ENCODE data around the gene IRAK1.

Gene IRAK1

GRCh38 chrX:154033848-154034247 lies 14.1 kb upstream of the IRAK1 start:
- no peak for TF ChIP-seq CTCF (IDR thresholded peaks at IDR 0.05; ENCODE audit: low read depth, low read length, missing control alignments)
- DNase-seq (ENCODE audit: low read depth), result no peak
- no peak overlapping the region for H3K4me3 ChIP-seq (ENCODE audit: low read depth, low read length)

GRCh38 chrX:154032653-154033052 lies 13.0 kb upstream of the IRAK1 start:
- TF ChIP-seq CTCF (IDR thresholded peaks at IDR 0.05; ENCODE audit: low read depth, low read length, missing control alignments), result no peak
- no peak for DNase-seq (ENCODE audit: low read depth)

DNA sequence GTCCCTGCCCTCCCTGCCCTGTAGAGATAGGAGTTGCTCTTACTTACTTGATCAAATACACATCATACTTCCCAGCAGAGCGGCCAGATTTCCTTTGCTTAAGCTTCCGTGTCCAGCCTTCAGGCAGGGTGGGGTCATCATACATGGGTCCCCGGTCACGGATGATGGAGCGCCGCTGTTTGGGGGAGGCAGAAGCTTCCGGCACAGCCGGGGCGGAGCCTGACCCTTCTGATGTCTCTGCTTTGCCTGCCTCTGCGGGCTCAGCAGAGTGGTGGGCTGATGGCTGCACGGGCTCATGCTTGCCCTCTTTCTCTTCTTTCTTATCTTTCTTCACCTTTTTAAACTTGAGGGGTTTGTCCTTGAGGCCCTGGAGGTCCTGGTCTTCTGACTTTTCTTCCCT lies 12.5 kb upstream of the IRAK1 start:
- H3K4me3 ChIP-seq (ENCODE audit: low read depth, low read length), result no peak overlapping the region
- no peak for TF ChIP-seq CTCF (IDR thresholded peaks at IDR 0.05; ENCODE audit: low read depth, low read length, missing control alignments)
- no peak for DNase-seq (ENCODE audit: low read depth)

More at GRCh38 chrX:154032653-154033052, 13.0 kb upstream of the IRAK1 start:
- H3K4me3 ChIP-seq (ENCODE audit: low read depth, low read length), result no peak overlapping the region

DNA sequence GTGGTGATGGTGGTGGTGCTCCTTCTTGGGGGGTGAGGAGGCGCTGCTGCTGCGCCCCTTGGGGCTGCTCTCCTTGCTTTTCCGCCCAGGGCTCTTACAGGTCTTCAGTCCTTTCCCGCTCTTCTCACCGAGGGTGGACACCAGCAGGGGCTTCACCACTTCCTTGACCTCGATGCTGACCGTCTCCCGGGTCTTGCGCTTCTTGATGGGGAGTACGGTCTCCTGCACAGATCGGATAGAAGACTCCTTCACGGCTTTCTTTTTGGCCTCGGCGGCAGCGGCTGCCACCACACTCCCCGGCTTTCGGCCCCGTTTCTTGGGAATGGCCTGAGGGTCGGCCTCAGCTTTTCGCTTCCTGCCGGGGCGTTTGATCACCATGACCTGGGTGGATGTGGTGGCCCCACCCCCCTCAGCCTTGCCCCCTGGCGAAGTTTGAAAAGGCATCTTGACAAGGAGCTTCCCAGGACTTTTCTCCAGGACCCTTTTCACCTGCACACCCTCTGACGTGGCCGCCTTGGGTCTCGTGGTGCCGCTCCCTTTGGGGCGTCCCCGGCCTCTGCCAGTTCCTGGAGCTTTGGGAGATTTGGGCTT lies 11.1 kb upstream of the IRAK1 start:
- no peak for DNase-seq (ENCODE audit: low read depth)
- H3K4me3 ChIP-seq (ENCODE audit: low read depth, low read length), result no peak overlapping the region
- no peak for TF ChIP-seq CTCF (IDR thresholded peaks at IDR 0.05; ENCODE audit: low read depth, low read length, missing control alignments)

- no peak for TF ChIP-seq CTCF (IDR thresholded peaks at IDR 0.05; ENCODE audit: low read depth, low read length, missing control alignments)
- H3K4me3 ChIP-seq (ENCODE audit: low read depth, low read length), result no peak overlapping the region
Observed at GRCh38 chrX:154030266-154030665, 10.6 kb upstream of the IRAK1 start.

GRCh38 chrX:154029439-154029838 lies 9.7 kb upstream of the IRAK1 start:
- TF ChIP-seq CTCF (IDR thresholded peaks at IDR 0.05; ENCODE audit: low read depth, low read length, missing control alignments), result no peak
- no peak overlapping the region for H3K4me3 ChIP-seq (ENCODE audit: low read depth, low read length)
- no peak for DNase-seq (ENCODE audit: low read depth)

More at GRCh38 chrX:154030266-154030665, 10.6 kb upstream of the IRAK1 start:
- DNase-seq (ENCODE audit: low read depth), result no peak

- no peak for TF ChIP-seq CTCF (IDR thresholded peaks at IDR 0.05; ENCODE audit: low read depth, low read length, missing control alignments)
- DNase-seq (ENCODE audit: low read depth), result no peak
- H3K4me3 ChIP-seq (ENCODE audit: low read depth, low read length), result no peak overlapping the region
Observed at GRCh38 chrX:154028502-154029184, 8.9 kb upstream of the IRAK1 start.
